Body of pancreas (tissue), 4 donors: ENCODE measurements around the gene CCDC57. TPM values are rescaled to one million over a fixed set of nuclear protein-coding genes. Genes with fewer than 3 reads are reported as not detected.

Source experiments
- ATAC-seq: fragments of 150-250 bp; one replicate; pipeline ENCODE4 v1.9.1; 2016
- DNase-seq, 4 donors: peaks; one replicate each; pipeline ENCODE4 v3.0.0-alpha.2; 2019
- H3K27ac ChIP-seq, 4 donors: fragments of 200-600 bp; sonication (generic); 1 replicate in 3 of 4; 2 replicates in 1 of 4; pipeline versions ENCODE4 v1.5.1 to v1.6.1; 2016 to 2019; ENCODE audit warnings: mild to moderate bottlenecking in 1 of 4, mixed read lengths in 1 of 4, moderate library complexity in 1 of 4
- H3K27me3 ChIP-seq, 2 donors: fragments of 200-600 bp; sonication (generic); one replicate each; pipeline ENCODE4 v1.6.0; 2016; ENCODE audit warnings: mild to moderate bottlenecking in 1 of 2
- H3K36me3 ChIP-seq, 2 donors: fragments of 200-600 bp; sonication (generic); replicated peaks in 1 of 2; 2 replicates each; pipeline ENCODE4 v1.5.1; 2016; ENCODE audit warnings: low read depth in 2 of 2; ENCODE audit not compliant: insufficient read depth in 1 of 2
- H3K4me1 ChIP-seq: fragments of 200-600 bp; sonication (generic); one replicate; pipeline ENCODE4 v1.6.0; 2016
- H3K4me3 ChIP-seq, 2 donors: fragments of 200-600 bp; sonication (generic); 1 replicate in 1 of 2; 2 replicates in 1 of 2; pipeline ENCODE4 v1.5.1; 2016 to 2019
- H3K9me3 ChIP-seq, 3 donors: fragments of 200-600 bp; sonication (generic); 1 replicate in 2 of 3; 2 replicates in 1 of 3; pipeline ENCODE4 v1.5.1; 2016
- POLR2A ChIP-seq, 3 donors: fragments of 450-650 bp; IDR thresholded peaks; one replicate each; pipeline ENCODE4 v1.6.1; 2016; ENCODE audit warnings: antibody characterized with exemption in 3 of 3, mild to moderate bottlenecking in 2 of 3
- WGBS, 2 donors: methylation state at CpG; one replicate each; pipeline ENCODE4 v1.1.5; 2017; 5-methylcytosine and 5-hydroxymethylcytosine counted together
- intact Hi-C: fragments of 100-400 bp; cut with DNase I; formaldehyde crosslinking; loops from one replicate; pipeline ENCODE4 v1.15.1; 2023
- total RNA-seq, 2 donors: library from RNA; depleted of rRNA; stranded (reverse); fragments of >200 nt; gene quantifications; one replicate each; pipeline ENCODE4 v1.1.0, GENCODE V29; 2016
- TF ChIP-seq, protein P1 (sequence below), 7 experiments: fragments of 450-650 bp in 4 of 7; fragments of 200-600 bp in 3 of 7; sonication (generic) in 3 of 7; IDR thresholded peaks; one replicate each; pipeline ENCODE4 v1.5.1; 2016 to 2019; ENCODE audit warnings: antibody characterized with exemption in 7 of 7

CCDC57 gene
- total RNA-seq, 2 donors from 2014 or later = 24.1 to 60.3 TPM

DNA sequence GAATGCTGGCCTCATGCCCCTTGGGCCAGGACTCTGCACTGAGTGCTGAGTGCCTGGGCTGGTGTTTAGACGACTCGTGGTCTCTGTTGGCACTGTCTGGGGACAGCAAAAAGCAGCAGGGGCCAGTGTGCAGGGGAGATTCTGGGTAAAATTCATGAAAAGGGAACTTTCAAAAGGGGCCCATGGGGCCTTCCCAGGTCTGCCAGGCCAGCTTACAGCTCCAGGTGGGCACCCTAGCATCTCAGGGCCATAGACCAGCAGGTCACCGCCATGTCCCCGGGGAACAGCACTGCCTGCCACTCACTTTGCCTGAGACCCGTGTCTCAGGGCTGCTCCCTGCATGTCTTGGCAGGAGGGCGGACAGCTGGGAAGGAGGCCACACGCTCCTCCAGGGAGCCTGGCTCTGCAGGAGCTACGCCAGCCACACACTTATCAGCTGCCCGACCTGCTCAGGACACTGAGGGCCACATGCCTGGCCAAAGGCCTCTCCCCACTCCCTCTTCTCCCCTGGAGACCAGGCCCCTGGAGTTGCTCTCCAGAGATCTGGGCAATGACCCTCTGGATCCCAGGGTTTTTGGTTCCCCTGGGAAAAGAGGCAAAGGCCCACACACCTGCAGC lies 105.8 kb downstream of the CCDC57 start:
- Histone ChIP-seq H3K27me3 (no peaks in the 10 kb centered on the region), H3K27ac (peak overlapping the region; percentile 4 to 79 (median 76)), H3K36me3 (no peaks in the 10 kb centered on the region), H3K4me1 (peaks cover 56% of the 10 kb centered on the region), H3K9me3 (no peaks in the 10 kb centered on the region), H3K4me3 (no peak overlapping the region)
- no peak for TF ChIP-seq POLR2A (IDR thresholded peaks at IDR 0.05)
- TF ChIP-seq, protein P1, sequence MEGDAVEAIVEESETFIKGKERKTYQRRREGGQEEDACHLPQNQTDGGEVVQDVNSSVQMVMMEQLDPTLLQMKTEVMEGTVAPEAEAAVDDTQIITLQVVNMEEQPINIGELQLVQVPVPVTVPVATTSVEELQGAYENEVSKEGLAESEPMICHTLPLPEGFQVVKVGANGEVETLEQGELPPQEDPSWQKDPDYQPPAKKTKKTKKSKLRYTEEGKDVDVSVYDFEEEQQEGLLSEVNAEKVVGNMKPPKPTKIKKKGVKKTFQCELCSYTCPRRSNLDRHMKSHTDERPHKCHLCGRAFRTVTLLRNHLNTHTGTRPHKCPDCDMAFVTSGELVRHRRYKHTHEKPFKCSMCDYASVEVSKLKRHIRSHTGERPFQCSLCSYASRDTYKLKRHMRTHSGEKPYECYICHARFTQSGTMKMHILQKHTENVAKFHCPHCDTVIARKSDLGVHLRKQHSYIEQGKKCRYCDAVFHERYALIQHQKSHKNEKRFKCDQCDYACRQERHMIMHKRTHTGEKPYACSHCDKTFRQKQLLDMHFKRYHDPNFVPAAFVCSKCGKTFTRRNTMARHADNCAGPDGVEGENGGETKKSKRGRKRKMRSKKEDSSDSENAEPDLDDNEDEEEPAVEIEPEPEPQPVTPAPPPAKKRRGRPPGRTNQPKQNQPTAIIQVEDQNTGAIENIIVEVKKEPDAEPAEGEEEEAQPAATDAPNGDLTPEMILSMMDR (IDR thresholded peaks at IDR 0.05) = no peak
- intact Hi-C loops = no loop called here
- WGBS, 2 donors = 46 to 58% methylated on average over 4 to 9 of the region's 9 CpGs
- DNase-seq (peak in 2 of 4 donors; percentile 40 to 42), ATAC-seq (peak; percentile 1)

DNA sequence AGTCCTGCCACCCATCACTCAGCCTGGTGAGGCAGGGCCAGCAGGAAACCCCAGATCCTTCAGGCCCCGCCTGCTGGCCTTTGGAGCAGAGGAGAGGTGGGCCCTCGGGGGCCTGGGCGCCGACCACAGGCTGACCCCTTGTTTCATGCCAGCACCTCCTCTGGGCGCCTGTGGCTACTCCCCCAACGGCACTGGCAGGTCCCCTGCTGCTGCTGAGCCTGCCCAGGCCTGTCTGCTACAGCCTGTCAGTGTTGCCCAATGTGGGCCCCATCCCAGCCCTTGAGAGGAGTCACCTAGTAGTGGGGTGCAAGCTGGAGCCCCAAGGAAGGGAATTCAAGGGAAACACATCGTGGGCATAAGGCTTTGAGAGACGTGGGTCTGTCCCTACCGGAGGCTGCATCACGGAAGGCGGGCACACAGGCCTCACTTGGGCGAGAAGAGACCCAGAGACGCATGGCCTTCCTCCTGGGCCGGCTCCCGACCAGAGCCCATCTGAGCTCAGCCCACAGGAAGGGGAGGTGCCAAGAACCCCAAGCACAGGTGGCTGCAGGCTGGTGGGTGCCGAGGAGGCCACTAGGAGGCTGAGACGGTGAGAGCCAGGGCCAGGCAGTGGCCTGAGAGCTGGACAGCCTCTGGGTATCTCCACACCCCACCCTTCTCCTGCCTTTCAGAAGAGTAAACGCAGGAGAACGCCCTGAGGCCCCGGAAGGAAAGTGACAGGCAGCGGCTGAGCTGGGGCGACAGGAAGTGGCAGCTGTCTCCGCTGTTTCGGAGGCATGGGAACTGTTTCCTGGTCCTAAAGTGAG lies 106.6 kb downstream of the CCDC57 start:
- Histone ChIP-seq H3K27me3 (no peaks in the 10 kb centered on the region), H3K4me1 (peaks cover 63% of the 10 kb centered on the region), H3K9me3 (no peaks in the 10 kb centered on the region), H3K36me3 (no peaks in the 10 kb centered on the region), H3K4me3 (no peak overlapping the region), H3K27ac (peak overlapping the region; percentile 4 to 79 (median 76))
- WGBS, 2 donors = 43 to 69% methylated on average over 15 to 24 of the region's 24 CpGs
- ATAC-seq = peak; percentile 50
- TF ChIP-seq, protein P1 (IDR thresholded peaks at IDR 0.05) = peak in 4 of 7 experiments; percentile 32 to 42 (median 36)
- TF ChIP-seq POLR2A (IDR thresholded peaks at IDR 0.05) = peak in 2 of 3 donors; percentile 37 to 62
- intact Hi-C loops = no loop called here
- DNase-seq = peak in 3 of 4 donors; percentile 71

DNA sequence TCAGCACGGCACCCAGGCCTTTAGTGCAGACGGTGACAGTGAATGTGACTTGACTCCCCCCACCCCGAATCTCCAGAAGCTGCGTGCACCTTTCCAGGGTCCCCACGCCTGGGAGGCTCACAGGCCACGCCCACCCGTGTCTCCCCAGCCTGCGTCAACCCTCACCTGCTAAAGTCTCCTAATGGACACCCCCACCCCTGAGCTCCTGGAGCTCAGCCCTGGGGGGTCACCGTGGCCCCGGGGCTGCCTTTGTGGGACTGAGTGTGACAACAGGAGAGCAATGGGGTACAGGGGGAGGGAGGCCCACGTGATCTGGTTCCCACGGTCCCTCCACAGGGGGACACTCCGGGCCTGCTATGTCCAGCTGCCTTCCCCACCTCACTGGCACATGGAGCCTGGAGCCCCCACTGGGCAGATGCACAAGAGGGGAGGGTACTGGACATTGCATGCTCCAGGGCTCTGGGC lies 107.2 kb downstream of the CCDC57 start:
- TF ChIP-seq, protein P1 (IDR thresholded peaks at IDR 0.05) = no peak
- no peak for TF ChIP-seq POLR2A (IDR thresholded peaks at IDR 0.05)
- Histone ChIP-seq H3K27ac (peak overlapping the region in 3 of 4 donors; percentile 74 to 79 (median 77)), H3K9me3 (no peaks in the 10 kb centered on the region), H3K27me3 (no peaks in the 10 kb centered on the region), H3K4me1 (peaks cover 70% of the 10 kb centered on the region), H3K4me3 (no peak overlapping the region), H3K36me3 (no peaks in the 10 kb centered on the region)
- intact Hi-C loops = no loop called here
- DNase-seq (no peak), ATAC-seq (no peak)
- WGBS, 2 donors = 87% methylated on average over 10 to 13 of the region's 13 CpGs

DNA sequence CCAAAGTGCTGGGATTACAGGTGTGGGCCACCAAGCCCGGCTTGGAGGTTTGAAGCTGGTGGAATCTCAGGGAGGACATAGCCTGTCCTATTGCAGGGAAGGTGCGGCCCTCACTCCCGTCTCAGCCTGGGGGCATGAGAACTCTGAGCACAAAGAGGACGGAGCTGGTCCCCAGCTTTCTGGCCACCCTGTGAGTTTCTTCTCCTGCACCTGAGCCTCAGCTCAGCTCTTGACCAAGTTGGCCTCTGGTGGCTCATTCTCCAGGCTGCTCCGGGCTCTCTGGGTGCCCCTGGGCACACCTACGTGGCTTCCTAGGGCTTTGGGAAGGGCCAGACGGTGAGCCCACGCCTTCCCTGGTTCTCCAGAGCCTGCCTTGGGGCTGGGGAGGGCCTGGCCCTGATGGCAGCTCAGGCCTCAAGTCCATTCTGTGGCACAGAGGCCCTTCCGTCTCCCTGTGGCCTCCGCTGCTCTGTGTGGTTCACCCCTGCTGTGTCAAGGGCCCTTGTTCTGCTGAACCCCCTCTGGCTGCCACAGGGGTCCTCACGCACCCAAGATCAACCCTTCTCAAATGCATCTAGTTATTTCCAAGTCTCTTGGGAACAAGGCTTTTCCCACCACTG lies 107.7 kb downstream of the CCDC57 start:
- Histone ChIP-seq H3K36me3 (no peaks in the 10 kb centered on the region), H3K27ac (peak overlapping the region in 3 of 4 donors; percentile 42 to 77 (median 77)), H3K4me1 (peaks cover 66% of the 10 kb centered on the region), H3K27me3 (no peaks in the 10 kb centered on the region), H3K4me3 (no peak overlapping the region), H3K9me3 (no peaks in the 10 kb centered on the region)
- WGBS, 2 donors = 96 to 98% methylated on average over 5 to 11 of the region's 11 CpGs
- ATAC-seq = no peak
- intact Hi-C loops = no loop called here
- TF ChIP-seq, protein P1 (IDR thresholded peaks at IDR 0.05) = no peak
- no peak for TF ChIP-seq POLR2A (IDR thresholded peaks at IDR 0.05)
- DNase-seq = no peak
